GM19043 (cell line): Measurements from ENCODE around the gene E4F1.

Experiments used
- ATAC-seq: cut with Tn5 transposase; IDR thresholded peaks from one replicate; pipeline ENCODE4 v1.9.1; 2021; ENCODE audit warnings: low read depth; ENCODE audit not compliant: unreplicated experiment

E4F1 gene

DNA sequence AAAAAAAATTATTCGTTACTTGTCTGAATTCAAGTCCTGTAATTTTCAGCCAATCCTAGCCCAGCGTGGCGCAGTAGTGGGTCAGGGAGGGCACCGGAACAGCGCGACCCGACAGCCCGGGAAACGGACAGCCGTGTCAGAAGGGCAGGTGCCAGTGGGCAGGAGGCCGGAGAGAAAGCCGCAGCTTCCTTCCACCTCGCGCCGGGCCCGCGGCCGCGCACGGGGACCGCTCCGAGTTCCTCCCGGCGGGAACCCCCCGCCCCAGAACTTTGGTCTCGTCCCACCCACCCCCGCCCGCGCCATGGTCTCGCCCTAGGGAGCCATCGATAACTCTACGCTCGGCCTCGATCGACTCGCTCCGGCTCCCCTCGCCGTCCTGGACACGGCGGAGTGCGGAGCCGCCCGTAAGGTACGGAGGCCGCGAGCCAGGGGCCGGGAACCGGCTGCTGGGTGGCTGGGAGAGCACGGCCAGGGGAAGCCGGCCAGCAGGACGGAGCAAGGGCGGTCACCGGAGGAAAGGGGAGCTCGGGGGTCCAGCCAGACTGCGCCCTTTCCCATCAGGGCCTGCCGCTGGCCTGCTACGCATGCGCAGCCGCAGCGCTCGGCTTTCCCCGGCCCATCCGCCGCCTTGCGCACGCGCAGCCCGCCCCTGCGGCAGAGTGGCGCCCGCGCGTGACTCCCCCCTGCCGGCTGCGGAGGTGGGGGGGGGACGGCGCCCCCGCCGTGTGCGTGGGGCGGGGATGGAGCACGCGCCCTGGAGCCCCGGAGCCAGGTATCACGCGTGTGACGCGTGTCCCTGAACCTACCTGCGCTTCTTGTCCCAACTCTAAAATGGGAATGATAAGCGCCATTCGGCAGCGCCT lies 18.1 kb upstream of the E4F1 start, which contains the start of gene MLST8:
Gene MLST8, plus strand, starts transcription at position 351 of the 863 bp plus-strand sequence. CDS start 632 bp downstream, outside the sequence.
- peak; percentile 62 for ATAC-seq

DNA sequence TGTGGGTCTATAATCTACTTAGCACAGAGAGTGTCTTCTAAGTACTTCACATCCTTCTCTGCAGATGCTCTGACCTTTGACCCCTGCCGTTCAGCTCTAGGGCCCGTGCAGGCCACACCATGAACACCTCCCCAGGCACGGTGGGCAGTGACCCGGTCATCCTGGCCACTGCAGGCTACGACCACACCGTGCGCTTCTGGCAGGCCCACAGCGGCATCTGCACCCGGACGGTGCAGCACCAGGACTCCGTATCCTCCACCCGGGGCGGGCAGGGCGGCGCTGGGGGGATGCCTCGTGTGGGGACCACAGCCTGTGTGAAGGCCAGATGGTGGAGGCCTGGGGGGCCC lies 17.5 kb upstream of the E4F1 start:
- no peak for ATAC-seq

DNA sequence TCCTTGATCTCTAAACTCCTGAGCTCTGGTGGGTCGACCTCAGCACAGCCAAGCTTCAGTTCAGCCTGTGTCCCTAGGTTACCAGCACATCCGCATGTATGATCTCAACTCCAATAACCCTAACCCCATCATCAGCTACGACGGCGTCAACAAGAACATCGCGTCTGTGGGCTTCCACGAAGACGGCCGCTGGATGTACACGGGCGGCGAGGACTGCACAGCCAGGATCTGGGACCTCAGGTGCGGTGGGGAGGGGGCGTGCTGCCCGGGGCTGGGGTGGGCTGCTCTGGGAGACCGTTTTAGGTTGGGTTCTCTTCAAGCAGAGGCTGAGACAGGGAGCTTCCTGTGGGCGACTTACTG lies 17.0 kb upstream of the E4F1 start:
- ATAC-seq = no peak

DNA sequence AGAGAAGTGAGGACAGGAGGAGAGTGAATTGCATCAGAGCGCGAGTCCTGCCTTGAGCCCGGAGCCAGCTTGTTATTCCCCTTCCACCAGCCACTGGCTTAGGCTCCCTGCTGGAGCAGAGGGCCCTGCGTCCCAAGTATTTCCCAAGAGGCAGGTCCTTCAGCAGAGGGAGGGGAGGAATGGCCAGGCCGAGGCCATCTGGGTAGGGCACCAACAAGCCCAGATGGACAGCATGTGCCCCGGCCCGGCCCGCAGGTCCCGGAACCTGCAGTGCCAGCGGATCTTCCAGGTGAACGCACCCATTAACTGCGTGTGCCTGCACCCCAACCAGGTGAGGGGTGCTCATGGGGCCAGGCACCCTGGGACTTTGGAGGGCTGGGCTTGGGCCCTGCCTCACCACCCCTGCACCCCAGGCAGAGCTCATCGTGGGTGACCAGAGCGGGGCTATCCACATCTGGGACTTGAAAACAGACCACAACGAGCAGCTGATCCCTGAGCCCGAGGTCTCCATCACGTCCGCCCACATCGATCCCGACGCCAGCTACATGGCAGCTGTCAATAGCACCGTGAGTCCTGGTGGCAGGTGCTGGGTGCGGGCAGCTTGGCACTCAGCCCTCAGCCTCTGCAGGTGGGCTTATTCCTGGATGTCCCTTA lies 16.5 kb upstream of the E4F1 start:
- ATAC-seq = no peak

DNA sequence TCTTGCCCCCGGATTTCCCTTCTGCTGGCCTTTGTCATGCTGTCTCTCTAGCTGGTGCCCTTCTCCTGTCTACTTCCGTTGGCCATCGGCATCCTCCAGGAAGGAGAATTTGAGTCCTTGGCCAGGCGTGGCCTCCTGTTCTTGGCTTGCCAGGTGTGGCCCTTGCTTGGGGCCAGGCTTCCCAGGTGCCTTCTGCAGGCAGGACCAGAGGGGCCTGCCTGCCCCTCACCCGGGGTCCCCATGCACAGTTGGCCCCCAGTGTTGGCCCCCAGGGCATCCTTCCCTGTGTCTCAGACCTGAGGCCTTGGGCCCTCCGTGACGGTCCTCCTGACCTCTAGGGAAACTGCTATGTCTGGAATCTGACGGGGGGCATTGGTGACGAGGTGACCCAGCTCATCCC lies 15.5 kb upstream of the E4F1 start:
- no peak for ATAC-seq

DNA sequence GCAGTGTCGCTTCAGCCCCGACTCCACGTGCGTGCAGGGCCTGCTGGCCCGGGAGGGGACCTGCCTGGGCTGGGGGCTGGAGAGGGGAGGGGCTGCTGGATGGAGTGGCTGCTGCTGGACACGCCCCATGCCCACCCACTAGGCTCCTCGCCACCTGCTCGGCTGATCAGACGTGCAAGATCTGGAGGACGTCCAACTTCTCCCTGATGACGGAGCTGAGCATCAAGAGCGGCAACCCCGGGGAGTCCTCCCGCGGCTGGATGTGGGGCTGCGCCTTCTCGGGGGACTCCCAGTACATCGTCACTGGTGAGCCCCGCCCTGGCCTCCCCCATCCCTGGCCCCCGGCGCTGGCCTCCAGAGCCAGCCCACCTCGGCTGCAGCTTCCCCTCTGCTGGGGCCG lies 15.1 kb upstream of the E4F1 start:
- no peak for ATAC-seq

DNA sequence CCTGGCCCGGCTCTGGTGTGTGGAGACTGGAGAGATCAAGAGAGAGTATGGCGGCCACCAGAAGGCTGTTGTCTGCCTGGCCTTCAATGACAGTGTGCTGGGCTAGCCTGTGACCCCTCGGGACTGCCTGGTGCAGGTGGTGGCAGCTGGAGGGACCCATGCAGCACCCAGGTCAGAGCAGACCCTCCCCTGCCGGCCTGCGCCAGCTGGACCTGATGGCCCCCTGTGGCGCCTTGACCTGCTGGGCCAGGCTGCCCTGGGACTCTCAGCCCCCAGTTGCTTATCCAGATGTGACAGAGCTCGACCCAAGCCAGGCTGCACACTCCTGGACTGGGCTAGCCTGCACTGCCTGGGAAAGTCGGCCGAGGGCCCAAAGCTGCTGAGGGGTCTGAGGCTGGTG lies 14.6 kb upstream of the E4F1 start:
- no peak for ATAC-seq

DNA sequence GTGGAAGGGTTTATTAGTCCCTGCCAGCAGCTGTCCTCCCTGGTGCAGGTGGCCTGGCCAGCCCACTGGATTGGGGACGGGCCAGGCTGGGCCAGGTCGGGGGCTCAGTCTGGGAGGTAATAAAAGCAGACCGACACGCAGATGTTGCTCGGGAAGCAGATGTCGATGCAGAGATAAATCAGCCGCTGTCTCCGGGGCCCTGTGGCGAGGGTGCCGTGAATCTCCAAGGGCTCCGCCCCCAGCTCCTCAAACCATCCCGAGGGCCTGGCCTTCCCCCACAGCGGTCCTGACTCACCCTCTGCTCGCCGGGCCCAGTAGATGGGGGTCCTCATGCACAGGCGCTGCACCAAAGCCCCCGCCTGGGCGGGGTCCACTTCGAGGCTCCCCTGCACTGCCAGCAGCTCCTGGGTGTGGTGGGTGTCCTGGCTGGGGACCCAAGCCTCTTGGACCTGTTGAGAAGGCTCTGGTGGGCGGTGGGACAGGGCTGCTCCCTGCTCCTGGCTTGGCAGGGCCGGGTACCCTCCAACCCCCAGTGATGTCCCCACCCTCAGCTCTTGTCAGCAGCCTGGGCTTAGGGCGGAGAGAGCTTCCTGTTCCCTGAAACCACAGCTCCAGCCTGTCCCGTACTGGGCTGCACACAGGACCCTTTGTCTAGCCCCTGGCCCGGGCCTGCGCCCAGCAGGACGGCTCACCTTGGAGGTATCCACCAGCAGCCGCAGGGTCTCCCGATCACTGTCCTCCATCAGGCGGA lies 14.0 kb upstream of the E4F1 start:
- no peak for ATAC-seq

DNA sequence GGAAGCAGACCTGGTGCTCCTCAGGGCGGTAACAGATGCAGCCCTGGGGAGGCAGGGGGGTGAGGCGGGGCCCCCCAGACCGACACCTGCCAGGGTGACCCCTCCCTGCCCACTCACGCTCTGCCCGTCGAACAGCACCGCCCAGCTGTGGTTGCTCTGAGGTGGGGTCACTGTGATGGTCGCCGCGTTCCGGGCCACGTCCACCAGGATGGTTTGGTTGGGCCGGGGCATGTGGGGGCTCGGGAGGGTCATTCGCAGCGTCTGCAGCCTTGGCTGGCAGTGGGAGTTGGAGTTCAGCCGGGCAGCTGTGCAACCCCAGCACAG lies 13.4 kb upstream of the E4F1 start:
- no peak for ATAC-seq

DNA sequence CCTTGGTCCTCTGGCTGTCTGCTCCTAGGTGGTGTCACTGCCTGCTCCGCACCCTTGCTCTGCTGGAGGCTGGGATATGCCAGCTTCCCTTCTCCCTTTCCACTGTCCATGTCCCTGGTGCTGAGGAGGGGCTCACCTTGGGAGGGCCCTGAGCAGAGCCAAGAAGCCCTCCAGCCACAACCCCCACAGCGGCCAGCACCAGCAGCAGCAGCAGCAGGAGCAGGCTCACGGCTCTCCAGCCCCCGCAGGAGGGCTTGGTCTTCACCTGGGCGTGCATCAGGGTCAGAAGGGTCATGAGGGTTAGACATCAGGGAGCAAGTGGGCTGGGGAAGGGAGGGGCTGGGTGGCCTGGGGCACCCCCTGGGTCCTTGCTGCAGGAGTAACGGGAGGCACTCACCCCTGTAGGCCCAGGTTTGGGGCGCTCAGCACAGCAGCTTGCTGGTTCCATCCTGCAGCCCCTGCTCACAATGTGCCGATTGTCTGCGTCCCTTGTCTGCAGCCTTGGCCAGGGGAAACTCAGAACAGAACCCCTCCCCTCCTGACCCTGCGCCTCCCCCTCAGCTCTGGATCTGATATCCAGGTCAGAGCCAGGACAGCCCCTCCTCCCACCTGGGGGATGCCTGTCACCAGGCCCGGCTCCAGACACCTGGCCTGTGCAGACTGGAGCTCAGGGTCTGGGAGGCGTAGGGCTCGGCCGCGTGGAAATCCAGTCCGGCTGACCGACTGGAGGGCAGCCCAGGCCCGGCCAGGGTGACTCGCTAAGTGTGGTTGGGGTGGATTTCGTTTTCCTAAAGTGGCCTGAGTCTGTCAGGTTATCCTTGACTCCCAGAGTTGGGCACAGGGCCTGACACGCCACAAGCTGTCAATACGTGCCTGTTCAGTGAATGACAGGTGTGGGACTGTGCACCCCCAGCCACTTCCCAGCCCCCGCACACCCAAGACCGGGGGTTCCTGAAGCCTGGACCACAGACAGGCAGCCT lies 12.7 kb upstream of the E4F1 start, which contains the start of gene BRICD5:
Gene BRICD5, minus strand, starts transcription at position 478 of the 980 bp plus-strand sequence. Its CDS starts 30 bp downstream, at position 448.
- ATAC-seq = no peak

DNA sequence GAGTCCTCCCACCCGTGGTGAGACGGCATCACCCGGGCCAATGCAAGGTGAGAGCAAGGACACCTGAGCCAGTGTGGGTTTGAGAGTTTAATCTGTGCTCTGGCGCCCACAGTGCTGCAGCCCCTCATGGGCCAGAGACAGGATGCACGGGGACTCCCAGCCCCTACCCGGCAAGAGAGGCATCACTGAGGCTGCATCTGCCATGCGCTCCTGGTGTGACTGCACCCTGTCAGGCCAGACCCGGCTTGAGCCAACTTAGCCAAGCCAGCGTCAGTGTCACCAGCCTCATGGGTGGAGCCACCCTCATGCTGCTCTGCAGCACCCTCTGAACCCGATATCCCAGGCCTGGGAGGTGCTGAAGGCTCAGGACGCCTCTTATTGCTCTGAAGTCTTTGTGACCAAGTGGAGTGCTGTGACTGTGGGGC lies 11.5 kb upstream of the E4F1 start:
- ATAC-seq = no peak

DNA sequence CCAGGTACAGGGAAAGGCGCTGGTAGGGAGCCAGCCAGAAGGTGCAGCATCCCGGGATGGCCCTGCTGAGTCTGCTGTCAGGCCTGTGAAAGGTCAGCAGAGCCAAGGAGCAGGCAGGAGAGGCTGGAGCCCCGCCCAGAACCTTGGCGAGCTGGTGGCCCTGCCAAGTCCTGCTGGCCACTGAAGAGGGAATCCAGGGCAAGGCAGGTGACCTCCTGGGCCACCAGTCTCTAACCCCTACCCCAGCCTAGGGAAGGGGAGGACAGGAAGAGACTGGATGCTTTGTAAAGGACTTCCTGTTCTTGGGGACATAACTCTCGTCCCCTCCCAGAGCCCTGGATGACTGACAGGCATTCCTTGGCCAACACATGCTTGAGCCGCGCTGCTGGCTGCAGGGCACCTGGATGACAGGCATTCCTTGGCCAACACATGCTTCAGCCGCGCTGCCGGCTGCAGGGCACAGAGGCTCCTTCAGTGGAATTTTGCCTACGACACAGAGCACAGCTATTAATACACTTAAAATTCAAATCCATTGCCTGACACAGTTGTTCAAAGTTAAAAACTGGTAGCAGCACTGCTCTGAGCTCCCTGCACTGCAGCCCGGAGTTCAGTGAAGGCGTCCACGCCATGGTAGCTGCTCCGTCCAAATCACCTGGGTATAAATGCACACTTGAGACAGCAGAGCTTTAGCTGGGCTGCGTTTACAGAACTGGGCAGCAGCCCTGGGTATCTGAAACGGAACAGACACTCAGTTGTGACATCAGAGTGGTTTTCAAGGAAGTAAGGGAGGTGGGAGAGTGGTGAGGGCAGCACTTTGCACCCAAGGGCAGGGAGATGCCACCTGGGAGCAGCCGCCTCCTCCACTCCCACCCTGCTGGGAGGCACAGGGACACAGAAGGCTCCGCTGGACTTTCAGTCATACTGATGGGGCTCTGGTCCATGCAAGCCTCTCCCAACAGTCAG lies 10.7 kb upstream of the E4F1 start:
- ATAC-seq = no peak

DNA sequence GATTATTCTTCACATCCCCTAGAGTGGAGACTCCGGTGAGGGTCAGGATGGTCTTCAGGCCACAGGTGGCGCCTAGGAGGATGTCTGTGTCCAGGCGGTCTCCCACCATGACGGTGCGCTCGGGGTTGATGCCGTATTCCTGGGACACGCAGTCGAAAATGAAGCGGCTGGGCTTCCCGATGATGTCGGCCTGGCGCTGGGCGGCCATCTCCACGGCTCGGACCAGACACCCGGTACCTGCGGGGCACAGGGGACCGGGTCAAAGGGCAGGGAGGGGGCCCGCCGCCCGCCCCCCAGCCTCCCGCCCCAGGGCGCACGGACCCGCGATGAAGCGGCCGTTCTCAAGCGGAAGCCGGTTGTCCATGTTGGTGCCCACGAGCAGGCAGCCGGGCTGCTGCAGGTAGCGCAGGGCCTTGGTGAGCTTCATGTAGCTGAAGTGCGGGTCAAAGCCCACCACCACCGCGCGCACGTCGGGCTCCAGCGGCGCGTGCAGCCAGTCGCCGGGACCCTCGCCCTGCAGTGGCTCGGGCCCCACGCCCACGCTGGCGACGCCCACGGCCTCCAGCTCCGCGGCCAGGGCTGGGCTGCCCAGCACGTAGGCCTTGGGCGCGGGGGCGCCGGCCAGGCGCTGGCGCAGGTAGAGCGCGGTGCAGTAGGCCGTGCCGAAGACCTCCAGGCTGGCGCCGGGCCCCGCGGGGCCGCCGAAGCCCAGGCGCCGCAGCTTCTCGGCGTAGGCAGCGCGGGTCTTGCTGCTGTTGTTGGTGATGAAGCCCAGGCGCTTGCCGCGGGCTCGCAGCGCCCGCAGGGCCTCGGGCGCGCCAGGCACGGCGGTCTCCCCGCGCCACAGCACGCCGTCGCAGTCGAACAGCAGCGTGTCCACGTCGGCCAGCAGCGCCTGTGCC lies 9.3 kb upstream of the E4F1 start:
- no peak for ATAC-seq

DNA sequence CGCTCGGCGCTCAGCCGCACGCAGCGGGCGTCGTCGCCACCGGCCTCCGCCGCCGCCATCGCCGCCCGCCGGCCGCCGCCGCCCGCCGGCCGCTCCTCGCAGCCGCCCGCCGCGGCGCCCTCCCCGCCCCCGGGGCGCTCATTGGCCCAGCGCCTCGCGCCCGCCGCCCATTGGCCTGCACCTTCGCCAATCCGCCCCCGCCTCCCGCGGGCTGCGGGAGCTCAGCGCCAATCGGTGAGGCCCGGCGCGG lies 8.7 kb upstream of the E4F1 start, which contains the start of gene PGP:
Gene PGP, minus strand, starts transcription at position 122 of the 250 bp plus-strand sequence. Its CDS starts 63 bp downstream, at position 59.
- peak; percentile 78 for ATAC-seq

DNA sequence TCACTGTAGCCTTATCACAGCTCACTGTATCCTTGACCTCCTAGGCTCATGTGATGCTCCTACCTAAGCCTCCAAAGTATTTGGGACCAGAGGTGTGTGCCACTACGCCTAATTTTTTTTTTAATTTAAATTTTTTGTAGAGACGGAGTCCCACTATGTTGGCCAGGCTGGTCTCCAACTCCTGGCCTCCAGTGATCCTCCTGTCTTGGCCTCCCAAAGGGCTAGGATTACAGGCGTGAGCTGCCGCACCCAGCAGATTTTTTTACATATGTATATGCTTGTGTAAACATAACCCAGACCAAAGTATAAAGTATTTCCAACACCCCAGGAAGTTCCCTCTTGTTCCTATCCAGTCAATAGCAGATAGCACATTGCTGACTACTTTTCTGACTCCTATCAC lies 7.1 kb upstream of the E4F1 start:
- no peak for ATAC-seq

DNA sequence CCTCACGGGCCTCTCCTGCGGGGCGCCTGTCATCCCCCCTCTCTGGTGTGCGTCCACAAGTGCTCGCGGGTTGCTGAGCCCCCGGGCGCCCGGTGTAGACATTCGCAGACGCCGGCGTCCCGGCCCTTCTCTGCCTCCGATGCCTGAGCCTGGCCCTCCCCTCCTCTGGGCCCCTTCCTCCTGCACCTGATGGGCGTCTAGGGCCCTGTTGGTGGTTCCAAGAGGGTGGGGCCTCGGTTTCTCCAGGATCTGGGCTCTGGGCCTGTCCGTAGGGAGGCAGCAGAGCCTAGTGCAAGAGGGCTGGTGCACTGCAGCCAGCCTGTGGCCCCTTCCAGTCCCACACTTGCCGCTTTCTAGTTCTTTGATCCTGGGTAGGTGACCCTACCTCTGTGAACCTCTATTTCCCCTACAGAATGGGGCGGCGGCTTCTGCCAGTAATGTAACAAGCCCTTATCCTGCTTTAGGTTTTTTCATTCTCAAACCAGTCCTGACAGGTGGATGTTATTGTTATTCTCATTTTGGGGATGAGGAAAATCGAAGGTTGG lies 623 bp downstream of the E4F1 start:
- no peak for ATAC-seq

DNA sequence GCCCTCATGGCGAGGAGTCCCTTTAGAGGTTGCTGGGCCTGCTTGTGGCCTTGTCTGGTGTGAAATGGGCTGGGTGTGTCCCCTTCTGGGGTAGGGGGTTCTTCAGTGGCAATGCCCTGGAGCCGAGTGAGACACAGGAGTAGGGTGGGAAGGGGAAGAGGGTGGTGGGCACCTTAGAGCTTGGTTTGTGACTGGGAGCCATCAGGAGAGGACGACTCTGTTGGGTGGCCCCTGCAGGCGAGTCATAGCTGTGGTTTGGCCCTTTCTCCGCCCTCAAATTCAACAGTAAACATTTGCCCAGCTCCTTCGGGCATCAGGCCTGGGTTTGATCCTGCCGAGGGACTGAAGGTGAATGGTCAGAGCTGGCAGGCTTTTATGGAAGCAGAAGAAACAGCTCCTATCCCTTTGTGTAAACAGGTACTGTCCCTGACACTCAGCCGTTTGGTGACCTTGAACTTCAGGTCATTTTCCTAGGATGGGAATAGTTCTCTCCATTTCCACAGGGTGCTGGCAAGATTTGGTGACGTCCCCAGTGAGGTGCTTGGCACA lies 2.9 kb downstream of the E4F1 start:
- ATAC-seq = no peak

DNA sequence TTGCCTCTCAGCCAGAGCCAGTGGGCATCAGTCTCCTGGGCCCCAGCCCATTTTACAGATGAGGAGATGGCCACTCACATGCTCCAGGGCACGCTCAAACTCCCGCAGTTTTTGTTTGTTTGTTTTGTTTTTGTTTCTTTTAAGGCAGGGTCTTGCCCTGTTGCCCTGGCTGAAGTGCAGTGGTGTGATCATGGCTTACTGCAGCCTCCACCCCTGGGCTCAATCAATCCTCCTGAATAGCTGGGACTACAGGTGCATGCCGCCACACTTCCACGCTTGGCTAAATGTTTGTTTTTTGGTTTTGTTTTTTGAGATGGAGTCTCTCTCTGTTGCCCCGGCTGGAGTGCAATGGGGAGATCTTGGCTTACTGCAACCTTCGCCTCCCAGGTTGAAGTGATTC lies 3.5 kb downstream of the E4F1 start:
- no peak for ATAC-seq
